Measurements from ENCODE around the gene RABAC1. TPM values are rescaled to one million over a fixed set of nuclear protein-coding genes. Genes with fewer than 3 reads are reported as not detected.
"Not testable (repeated sequence)": the region's sequence is repeated elsewhere in the genome, so short reads cannot be mapped to it uniquely, and the experiment has no call there.

Gene RABAC1
- polyA plus RNA-seq, 1 donor from 2014 or later: 290 TPM

GRCh38 chr19:41991925-41992569, 32.9 kb upstream of the RABAC1 start:
- H4K20me1 ChIP-seq (ENCODE audit: insufficient read depth); H3K36me3 ChIP-seq (ENCODE audit: insufficient read depth, low read length); H3K9me3 ChIP-seq (ENCODE audit: low read length); H3F3A ChIP-seq (ENCODE audit: insufficient read depth, low read length, poor library complexity, severe bottlenecking); H3K27me3 ChIP-seq (ENCODE audit: insufficient read depth, low read depth, low read length); H2AFZ ChIP-seq (ENCODE audit: low read depth, low read length); H3K9me2 ChIP-seq (ENCODE audit: insufficient read depth, low read length); H3K27ac ChIP-seq (ENCODE audit: low read length): not testable (repeated sequence)
- Histone ChIP-seq H3K4me3 (ENCODE audit: low read length) (peak overlapping the region; percentile 100), H3K4me2 (ENCODE audit: low read length) (peak overlapping the region; percentile 60), H3K9ac (ENCODE audit: low read length) (peak overlapping the region; percentile 95), H3K79me2 (replicated peaks; ENCODE audit: insufficient read depth, low read length) (peaks cover 48% of the 10 kb centered on the region)

GRCh38 chr19:41991025-41991424, 31.9 kb upstream of the RABAC1 start:
- no peaks in the 10 kb centered on the region for H3K9me2 ChIP-seq (ENCODE audit: insufficient read depth, low read length)
- TF ChIP-seq RAD21 (conservative IDR thresholded peaks at IDR 0.05) (no peak), EP300 (conservative IDR thresholded peaks at IDR 0.05; ENCODE audit: poor library complexity, severe bottlenecking) (no peak), TAF1 (IDR thresholded peaks at IDR 0.05; ENCODE audit: low read depth) (no peak), MXI1 (conservative IDR thresholded peaks at IDR 0.05; ENCODE audit: poor library complexity, severe bottlenecking) (no peak), REST (IDR thresholded peaks at IDR 0.05; ENCODE audit: borderline replicate concordance) (no peak), EZH2 (IDR thresholded peaks at IDR 0.05; ENCODE audit: borderline replicate concordance, insufficient read depth, low read length, poor library complexity, severe bottlenecking) (no peak), SMC3 (conservative IDR thresholded peaks at IDR 0.05; ENCODE audit: poor library complexity) (no peak), CTCF (IDR thresholded peaks at IDR 0.05; ENCODE audit: poor library complexity, severe bottlenecking) (no peak)
- peaks cover 3% of the 10 kb centered on the region for H4K20me1 ChIP-seq (ENCODE audit: insufficient read depth)
- no peak overlapping the region for H3K27ac ChIP-seq (ENCODE audit: low read length)
- no peaks in the 10 kb centered on the region for H3K36me3 ChIP-seq (ENCODE audit: insufficient read depth, low read length)
- no peak overlapping the region for H3K4me3 ChIP-seq (ENCODE audit: low read length)
- no peak overlapping the region for H3K9ac ChIP-seq (ENCODE audit: low read length)
- peaks cover 48% of the 10 kb centered on the region for H3K79me2 ChIP-seq (replicated peaks; ENCODE audit: insufficient read depth, low read length)
- no peaks in the 10 kb centered on the region for H3K9me3 ChIP-seq (ENCODE audit: low read length)
- H3F3A ChIP-seq (ENCODE audit: insufficient read depth, low read length, poor library complexity, severe bottlenecking): no peaks in the 10 kb centered on the region
- no peak overlapping the region for H3K4me2 ChIP-seq (ENCODE audit: low read length)
- no peaks in the 10 kb centered on the region for H3K27me3 ChIP-seq (ENCODE audit: insufficient read depth, low read depth, low read length)
- H2AFZ ChIP-seq (ENCODE audit: low read depth, low read length): no peak overlapping the region

DNA sequence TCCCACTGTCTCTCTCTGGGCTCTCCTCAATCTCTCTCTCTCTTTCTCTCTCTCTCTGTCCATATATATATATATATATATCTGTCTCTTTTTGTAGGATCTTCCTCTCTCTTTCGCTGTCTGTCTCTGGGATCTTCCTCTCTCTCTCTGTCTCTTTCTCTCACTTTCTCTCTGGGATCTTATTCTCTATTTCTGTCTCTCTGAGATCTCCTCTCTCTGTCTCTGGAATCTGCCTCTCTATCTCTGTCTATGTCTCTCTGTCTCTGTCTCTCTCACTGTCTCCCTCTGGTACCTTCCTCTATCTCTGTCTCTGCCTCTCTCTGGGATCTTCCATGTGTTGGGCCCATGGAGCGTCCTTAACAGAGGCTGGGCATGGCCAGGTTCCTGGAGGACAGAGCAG, 31.5 kb upstream of the RABAC1 start:
- H3K4me2 ChIP-seq (ENCODE audit: low read length): no peak overlapping the region
- TF ChIP-seq RAD21 (conservative IDR thresholded peaks at IDR 0.05) (no peak), MXI1 (conservative IDR thresholded peaks at IDR 0.05; ENCODE audit: poor library complexity, severe bottlenecking) (no peak), SMC3 (conservative IDR thresholded peaks at IDR 0.05; ENCODE audit: poor library complexity) (no peak), EP300 (conservative IDR thresholded peaks at IDR 0.05; ENCODE audit: poor library complexity, severe bottlenecking) (no peak), POLR2AphosphoS5 (IDR thresholded peaks at IDR 0.05) (no peak), REST (IDR thresholded peaks at IDR 0.05; ENCODE audit: borderline replicate concordance) (no peak), EZH2 (IDR thresholded peaks at IDR 0.05; ENCODE audit: borderline replicate concordance, insufficient read depth, low read length, poor library complexity, severe bottlenecking) (no peak), TAF1 (IDR thresholded peaks at IDR 0.05; ENCODE audit: low read depth) (no peak), CTCF (IDR thresholded peaks at IDR 0.05; ENCODE audit: poor library complexity, severe bottlenecking) (no peak)
- no peaks in the 10 kb centered on the region for H3K9me2 ChIP-seq (ENCODE audit: insufficient read depth, low read length)
- no peak overlapping the region for H3K27ac ChIP-seq (ENCODE audit: low read length)
- no peaks in the 10 kb centered on the region for H3K36me3 ChIP-seq (ENCODE audit: insufficient read depth, low read length)
- H2AFZ ChIP-seq (ENCODE audit: low read depth, low read length): no peak overlapping the region
- no peaks in the 10 kb centered on the region for H3F3A ChIP-seq (ENCODE audit: insufficient read depth, low read length, poor library complexity, severe bottlenecking)
- H4K20me1 ChIP-seq (ENCODE audit: insufficient read depth): peaks cover 3% of the 10 kb centered on the region
- H3K9ac ChIP-seq (ENCODE audit: low read length): no peak overlapping the region
- no peaks in the 10 kb centered on the region for H3K9me3 ChIP-seq (ENCODE audit: low read length)
- no peaks in the 10 kb centered on the region for H3K27me3 ChIP-seq (ENCODE audit: insufficient read depth, low read depth, low read length)
- peaks cover 48% of the 10 kb centered on the region for H3K79me2 ChIP-seq (replicated peaks; ENCODE audit: insufficient read depth, low read length)
- no peak overlapping the region for H3K4me3 ChIP-seq (ENCODE audit: low read length)
